ENCODE measurements around the gene B3GNT8.
"Not testable (repeated sequence)": the region's sequence is repeated elsewhere in the genome, so short reads cannot be mapped to it uniquely, and the experiment has no call there.

Gene B3GNT8

DNA sequence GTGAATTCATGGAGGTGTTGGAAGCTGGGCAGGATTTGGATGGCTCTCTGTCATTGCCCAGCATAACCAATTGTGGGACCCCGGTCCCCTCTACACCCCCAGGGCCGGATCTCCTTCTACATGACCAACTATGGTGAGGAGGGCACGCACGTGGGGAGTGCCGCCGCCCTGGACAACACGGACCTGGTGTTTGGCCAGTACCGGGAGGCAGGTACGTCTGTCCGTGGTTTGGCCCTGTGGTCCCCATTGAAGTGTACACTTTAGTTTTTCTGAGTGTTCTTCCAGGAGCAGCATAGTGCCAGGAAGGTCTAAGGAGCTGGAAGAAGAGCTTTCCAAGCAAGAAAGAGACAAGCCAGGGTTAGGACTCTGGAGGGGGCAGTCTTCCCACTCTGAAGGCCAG, 13.2 kb downstream of the B3GNT8 start:
- no peak for DNase-seq

DNA sequence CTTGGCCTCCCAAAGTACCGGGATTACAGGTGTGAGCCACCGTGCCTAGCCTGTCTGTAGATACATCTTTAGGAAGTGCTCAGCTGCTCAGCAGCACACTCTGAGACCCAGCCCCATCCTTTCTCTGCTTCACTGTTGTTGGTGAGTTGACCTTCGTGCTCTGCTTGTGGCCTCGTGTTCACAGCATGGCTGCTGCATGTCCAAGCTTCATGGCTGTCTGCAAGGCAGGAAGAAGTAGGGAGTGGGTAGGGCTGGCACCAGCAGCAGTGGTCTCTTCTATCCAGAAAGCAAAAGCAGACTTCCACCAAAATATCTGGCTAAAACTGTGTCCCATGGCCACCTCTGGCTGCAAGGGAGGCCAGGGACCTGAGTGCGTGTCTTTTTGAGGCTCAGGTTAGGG, 14.2 kb downstream of the B3GNT8 start:
- no peak for DNase-seq

DNA sequence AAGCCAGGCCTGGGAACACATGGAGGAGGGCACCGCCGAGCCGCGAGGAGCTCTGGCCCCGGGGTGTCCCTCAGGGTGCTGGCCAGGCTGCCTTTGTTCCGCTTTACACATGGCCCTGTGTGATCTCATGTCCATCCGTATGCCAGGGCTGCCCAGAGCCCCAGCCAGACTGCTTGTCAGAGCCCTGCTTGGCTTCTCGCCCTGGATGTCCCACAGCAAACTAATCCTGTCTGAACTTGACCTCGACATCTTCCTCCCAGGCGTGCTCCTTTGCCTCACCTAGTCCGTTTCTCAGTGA, 15.3 kb downstream of the B3GNT8 start:
- no peak for DNase-seq

DNA sequence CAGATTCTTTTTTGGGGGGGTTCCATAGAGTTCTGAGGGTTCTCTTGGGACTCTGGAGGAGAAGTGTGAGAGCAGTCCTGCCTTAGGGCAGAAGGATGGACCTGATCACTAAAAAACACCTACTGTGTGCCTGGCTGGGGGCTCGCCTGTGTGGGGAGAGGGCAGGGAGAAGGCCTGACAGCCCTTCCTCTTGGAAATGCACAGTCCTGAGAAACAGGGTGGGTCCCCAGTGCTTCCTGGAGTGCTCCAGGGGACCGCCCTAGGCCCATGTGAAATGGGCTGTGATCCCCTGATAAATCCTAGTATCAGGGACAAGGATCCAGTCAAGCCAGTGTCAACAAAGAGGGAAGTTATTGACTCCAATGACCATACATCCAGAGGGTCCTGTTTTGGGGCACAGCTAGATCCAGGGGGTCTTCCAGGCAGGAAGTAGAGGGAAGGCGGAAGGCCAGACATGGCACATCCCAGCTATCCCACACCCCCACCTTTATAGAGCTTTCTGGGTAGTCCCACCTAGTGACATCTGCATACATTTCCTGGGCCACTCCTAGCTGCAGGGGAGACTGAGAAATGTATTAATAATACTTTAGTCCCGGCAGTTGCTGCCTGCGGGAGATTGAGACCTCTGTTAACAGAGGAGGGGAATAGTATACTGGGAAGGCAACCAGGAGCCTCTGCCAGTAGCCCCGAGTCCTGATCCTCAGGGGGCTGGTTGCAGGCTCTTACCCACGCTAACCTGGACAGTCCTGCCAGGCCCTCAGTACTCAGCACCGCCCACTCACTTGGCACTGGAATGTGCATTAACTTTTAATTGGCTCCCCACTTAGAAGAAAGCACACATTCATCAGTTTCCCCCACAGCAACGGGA, 15.8 kb downstream of the B3GNT8 start:
- DNase-seq = no peak

DNA sequence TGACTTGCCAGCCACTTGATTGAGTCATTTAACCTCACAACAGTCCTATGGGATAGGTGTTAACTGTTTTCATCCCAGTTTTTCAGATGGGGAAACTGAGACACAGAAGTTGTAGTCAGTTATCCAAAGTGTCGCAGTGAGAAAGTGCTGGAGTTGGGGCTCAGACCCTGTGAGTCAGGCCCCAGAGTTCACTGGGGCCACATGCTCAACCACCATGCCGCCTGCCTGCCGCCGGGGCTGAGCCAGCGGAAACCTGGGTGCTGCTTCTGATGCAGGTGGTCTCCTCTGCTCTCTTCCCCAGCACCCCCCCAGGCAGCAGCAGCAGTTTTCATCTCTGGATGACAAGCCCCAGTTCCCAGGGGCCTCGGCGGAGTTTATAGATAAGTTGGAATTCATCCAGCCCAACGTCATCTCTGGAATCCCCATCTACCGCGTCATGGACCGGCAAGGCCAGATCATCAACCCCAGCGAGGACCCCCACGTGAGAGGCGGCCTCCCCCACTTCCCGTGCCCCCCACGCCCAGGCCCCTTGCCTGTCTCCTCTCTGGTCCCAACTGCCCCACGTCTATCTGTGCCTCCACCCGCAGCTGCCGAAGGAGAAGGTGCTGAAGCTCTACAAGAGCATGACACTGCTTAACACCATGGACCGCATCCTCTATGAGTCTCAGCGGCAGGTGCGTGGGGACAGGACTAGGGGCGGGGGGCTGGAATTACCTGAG, 16.7 kb downstream of the B3GNT8 start:
- DNase-seq = no peak

DNA sequence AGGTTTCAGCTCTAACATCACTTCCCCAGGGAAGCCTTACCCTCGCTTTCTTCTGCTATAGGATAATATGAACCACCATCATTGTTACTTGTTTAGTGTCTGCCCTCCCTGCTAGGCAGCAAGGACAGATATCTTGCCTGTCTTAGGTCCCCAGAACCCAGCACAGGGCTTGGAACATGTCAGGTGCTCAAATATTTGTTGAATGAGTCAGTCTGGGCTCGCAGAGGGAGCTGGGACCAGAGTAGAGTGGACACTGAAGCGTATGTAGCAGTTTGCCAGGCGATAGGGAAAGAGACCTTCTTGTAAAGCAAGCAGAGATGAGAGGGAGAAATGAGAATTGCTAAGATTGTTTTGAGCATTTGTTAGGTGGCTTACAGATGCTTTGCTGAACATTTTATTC, 17.9 kb downstream of the B3GNT8 start:
- peak; percentile 82 for DNase-seq

DNA sequence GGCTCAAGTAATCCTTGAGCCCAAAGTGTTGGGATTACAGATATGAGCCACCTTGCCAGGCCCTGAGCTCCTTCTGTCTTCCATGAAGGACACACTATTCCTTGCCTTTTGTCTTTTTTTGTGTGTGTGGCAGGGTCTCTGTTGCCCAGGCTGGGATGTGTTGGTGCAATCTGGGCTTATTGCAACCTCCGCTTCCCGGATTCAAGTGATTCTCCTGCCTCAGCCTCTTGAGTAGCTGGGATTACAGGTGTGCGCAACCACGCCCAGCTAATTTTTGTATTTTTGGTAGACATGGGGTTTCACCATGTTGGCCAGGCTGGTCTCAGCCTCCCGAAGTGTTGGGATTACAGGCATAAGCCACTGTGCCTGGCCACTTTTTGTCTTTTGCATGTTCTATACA, 18.3 kb downstream of the B3GNT8 start:
- DNase-seq = not testable (repeated sequence)

DNA sequence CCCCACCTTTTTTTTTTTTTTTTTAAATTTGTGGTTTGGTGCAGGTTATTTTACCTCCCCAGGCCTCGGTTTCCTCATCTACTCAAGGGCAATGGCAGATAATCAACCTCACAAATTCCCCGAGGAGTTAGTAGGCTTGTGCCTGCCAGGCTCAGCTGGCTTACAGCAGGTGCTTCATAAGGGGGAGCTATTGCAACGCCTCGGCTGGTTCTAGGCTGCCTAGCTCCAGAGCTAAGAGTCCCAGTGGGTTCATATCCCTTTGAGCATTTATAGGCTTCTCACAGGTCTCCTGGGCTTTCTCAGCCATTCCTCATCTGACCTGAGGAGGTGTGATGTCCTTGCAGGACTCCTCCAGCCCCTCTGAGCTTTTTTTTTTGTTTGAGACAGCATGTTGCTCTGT, 18.9 kb downstream of the B3GNT8 start:
- no peak for DNase-seq

DNA sequence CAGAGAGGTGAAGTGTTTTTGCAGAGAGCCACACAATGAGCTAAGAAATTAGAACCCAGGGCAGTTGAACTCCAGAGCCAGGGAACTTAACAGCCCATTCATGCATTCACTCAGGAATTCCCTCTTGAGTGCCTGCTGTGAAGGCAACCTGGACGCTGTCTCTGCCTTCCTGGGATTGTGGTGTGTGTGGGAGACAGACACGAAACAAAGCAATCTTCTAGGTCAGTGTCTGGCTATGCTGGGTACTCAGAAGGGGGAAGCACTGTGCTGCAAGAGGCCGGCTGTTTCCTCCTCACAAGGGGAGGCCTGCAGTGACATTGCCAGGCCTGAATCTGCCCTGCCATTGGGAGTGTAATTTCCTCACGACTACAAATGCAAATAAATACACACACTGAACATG, 19.9 kb downstream of the B3GNT8 start:
- DNase-seq = peak; percentile 46

DNA sequence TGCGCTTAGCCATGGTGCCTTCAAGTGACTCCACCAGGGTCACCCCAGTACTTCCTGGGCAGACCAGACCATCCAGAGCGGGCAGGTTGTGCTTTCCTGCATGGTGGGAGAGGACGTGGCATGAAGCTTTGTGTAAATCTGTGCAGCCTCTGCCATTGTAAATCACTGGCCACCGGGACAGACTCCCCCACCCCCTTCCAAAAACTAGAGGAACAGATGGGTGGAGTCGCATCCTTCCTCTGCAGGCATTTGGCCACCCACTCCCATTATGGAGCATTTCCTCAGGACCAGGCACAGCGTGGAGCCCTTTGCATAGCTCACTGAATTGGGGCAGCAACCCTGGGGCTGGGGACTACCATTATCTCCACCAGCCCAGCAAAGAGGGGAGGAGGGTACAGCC, 21.4 kb downstream of the B3GNT8 start:
- DNase-seq = no peak

DNA sequence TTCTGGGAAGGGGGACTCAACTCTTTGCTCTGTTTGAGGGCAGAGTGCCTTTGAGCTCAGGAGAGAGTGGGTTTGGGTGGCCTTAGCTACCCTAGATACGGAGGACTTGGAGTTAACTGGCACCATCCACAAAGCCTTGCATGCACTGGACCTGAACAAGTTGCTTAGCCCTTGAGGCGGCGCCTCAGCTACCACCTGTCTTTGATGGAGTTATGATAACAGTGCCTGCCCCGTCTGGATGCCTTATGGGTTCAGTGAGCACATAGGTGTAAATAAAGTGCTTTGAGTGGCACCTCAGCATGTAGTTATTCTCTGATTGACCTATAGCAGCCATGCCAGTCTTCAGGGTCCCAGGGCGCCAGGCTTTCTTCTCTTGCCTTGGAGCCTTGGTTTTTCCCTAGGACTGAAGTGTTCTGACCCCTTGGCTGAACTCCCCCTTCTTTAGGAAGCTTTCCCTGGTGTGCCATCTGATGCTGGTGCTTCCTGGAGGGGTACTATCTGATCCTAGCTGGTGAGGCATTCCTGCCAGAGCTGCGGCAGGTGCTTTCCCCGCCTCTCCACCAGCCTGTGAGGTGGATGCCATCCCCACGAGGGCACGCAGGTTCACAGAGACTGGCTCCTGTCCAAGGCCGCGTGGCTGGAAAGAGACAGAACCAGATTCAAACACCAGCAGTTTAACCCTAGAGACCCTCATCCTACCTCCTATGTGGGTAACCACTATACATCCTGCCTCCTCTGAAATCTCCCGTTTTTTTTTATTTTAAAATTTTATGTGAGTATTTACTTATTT, 23.8 kb downstream of the B3GNT8 start:
- DNase-seq = peak; percentile 74

DNA sequence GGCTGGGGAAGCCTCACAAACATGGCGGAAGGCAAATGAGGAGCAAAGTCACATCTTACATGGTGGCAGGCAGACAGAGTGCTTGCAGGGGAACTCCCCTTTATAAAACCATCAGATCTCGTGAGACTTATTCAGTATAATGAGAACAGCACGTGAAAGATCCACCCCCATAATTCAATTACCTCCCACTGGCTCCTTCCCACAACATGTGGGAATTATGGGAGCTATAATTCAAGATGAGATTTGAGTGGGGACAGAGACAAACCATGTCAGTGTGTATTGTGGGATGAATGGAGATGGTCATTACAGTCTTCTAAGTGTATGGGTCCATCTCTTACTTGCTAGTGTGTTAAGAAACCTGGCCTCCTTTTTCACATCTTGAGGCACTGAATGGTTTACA, 25.2 kb downstream of the B3GNT8 start:
- DNase-seq = no peak

DNA sequence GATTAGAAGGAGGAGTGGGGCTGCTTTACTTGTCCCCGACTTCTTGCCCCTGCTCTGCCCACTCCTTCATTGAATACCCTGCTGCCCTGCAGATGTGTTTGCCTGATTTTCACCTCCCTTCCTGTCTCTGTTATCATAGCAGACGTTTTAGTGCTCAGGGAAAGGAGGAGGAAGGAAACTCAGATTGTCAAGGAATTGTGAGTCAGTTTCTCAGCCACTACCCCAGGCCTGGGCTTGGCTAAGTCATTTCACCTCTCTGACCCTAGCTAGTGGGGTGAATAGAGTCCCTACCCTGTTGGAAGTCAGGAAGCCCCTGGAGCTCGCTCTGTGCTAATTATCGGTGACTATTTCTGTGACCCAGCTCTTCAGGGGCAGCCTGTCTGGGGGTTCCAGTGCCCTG, 25.7 kb downstream of the B3GNT8 start:
- DNase-seq = no peak

DNA sequence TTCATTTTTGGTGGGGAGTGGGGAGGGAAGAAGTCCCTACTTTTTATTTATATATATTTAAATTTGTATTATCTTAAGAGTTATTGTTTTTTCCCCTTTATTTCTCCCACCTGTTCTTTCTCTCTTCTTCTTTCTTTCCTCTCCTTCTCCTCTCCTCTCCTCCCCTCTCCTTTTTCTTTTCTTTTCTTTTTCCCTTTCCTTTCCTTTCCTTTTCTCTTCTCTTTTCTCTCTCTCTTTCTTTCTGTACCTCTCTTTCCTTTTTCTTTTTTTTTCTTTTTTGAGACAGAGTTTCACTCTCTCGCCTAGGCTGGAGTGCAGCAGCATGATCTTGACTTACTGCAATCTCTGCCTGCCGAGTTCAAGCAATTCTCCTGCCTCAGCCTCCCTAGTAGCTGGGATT, 27.6 kb downstream of the B3GNT8 start:
- DNase-seq = no peak

DNA sequence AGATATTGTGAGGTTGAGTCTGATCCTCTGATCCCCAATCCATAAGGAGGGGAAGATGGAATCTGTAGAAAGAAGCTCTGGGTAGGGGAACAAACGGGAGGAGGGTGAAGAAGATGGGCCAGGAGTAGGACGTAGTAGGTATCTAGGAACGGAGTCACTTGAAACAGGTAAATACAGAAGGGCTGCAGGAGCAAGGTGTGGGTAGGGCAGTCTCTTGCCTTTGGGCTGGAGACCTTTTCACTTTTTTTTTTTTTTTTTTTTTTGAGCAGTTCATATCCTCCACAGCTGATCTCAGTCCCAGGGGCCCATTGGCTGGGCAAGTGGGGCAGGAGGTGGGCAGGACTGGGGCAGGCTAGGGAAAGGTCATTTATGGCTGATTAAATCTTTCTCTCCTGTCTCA, 28.1 kb downstream of the B3GNT8 start:
- DNase-seq = no peak

DNA sequence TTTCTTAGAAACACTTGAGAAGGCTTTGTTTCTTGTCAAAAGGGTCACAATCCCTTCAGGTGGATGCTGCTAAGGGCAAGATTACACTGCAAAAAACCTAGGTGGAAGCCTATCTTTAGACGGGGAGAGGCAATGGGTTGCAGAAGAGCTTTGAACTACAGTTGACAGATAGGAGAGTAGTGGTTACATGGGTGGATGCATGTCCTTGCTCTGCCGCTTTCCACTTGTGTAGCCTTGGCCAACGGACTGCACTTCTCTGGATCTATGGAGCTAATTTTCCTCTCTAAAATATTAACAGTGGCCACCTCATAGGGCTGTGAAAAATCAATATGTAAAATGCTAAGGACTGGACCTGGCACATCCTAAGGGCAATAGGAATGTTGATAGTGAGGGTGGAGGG, 28.6 kb downstream of the B3GNT8 start:
- no peak for DNase-seq

DNA sequence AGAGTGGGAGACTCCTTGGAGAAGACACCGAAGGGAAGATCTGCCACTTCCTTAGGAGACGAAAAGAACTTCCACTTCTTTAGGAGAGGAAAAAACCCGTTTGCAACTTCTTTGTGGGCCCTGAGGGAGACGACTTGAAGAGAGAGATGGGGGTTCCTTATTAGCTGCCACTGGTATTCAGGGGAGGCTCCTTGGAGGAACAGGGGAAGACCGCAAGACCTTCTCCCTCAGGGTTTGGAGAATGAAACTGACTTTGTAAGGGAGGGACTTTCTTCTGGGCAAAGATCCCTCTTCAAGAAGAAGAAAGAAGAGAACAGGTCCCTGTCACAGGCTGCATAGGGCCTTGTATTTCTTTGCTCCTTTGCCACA, 29.1 kb downstream of the B3GNT8 start:
- DNase-seq = no peak

DNA sequence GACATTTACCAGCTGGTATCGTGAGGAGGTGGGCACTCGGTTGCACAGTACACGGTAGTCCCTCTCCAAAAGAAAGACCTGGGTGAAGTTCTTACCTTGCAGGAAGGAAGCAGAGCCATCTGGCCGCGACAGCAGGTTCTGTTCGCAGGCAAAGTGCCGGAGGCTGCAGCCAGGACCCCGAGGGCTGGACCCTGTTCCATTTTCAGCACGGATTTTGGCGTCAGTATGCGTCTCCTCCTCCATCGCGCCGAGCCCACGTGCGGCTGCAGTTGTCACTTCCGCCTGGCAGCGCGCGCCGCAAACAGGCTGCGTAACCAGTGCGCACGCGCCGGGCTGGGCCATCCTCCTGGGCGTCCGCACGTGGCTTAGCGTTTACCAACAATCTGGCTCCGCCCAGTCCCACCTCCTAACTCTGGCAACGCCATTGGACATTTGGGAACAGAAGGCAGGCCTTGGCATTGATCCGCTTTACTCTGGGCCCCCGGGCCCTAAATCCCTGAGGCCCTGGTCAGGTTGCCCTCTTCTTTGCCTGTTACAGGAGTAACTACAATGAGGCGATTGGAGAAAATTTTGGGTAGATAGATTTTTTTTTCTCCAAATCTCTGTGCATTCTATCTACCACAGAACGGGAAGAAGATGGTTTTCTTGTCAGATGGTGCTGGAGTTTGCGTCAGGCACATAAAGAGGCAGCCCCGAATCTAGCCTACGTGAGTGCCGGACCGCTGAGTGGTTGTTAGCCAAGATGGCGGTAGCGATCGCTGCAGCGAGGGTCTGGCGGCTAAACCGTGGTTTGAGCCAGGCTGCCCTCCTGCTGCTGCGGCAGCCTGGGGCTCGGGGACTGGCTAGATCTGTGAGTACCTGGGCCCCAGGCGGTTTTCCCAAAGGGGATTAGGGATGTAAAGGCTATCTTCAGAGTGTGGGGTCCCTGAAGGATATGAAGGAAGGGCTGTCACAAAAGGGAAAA, 29.8 kb downstream of the B3GNT8 start, which contains the start of the genes BCKDHA and EXOSC5:
BCKDHA (plus strand) TSS at position 733 of the 964 bp plus-strand sequence; CDS start at position 743, 10 bp downstream.
EXOSC5 (minus strand) TSS at position 274 of the 964 bp plus-strand sequence; CDS start at position 243, 31 bp downstream.
- peak; percentile 99 for DNase-seq

DNA sequence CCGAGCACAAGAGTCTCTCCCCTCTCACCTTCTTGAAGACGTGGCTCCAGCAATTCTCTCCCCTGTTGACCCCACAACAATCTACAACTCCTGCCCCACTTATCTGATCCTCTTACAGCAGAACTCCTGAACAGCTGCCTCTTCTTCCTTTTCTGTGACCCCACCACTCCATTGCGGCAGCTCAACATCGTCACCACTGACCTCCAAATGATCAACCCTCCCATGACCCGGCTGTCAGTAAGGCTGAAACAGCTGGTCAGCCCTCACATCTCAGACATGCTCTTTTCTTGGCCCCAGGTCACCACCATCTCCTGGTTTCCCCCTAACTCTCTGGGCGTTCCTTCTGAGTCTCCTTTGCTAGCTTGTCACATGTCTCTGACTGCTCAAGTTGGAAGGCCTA, 31.8 kb downstream of the B3GNT8 start:
- no peak for DNase-seq

DNA sequence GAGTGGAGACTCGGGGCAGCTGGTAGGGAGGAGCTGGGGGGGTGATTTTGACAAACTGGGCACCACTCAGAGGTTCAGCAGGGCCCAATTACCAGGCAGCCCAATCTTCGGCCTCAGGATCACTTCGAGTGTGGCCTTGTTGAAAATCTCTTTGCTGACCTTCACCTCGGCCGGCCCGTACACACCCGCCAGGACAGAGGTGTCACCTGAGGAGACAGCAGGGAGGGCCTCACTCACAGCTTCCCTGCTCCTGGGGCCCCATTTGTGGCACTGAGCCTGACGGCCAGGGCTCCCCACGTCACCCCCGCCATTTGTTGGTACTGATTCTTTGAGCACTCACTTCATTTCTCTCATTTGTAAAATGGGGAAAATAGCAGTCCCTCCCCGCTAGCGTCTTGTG, 34.4 kb downstream of the B3GNT8 start:
- DNase-seq = no peak

DNA sequence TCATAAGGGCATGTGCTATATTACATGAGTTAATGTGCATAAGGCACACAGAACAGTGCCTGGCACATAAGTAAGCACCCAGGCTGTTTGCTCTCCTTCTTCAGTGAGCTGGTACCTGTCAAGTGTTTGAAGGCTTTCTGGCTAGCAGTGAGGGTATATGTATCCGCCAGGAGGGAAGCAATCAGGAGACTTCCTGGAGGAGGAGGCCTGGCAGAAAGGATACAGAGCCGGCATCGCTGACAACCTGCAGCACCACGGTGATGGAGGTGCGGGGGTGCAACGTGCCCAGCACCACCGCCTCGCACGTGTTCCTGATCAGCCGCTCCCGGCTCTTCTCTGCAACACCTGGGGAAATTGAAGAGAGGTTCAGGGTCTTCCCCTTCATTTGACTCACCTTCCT, 35.6 kb downstream of the B3GNT8 start:
- no peak for DNase-seq

DNA sequence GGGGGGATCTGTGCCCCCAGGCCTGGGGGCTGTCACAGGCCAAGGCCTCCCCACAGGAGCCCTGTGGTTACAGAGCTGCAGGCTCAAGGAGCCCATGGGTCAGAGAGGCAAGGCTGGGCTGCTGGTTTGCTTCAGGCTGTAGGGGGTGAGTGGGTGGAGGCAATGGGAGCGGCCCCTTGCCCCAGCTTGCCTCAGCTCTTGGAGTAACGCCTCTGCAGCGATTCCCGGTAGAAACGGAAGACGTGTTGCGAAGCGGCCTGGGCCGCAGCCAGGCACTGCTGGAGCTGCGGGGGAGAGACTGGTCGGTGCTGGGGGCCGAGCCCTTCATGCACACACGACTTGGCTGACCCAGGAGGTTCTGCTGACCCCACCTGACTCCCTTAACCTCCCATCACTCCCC, 40.7 kb downstream of the B3GNT8 start:
- DNase-seq = no peak
